Measurements from ENCODE around the gene GSTA2. TPM values are rescaled to one million over a fixed set of nuclear protein-coding genes. Genes with fewer than 3 reads are reported as not detected.

The GSTA2 gene
- polyA plus RNA-seq, 1 donor from 2014 or later = not detected

DNA sequence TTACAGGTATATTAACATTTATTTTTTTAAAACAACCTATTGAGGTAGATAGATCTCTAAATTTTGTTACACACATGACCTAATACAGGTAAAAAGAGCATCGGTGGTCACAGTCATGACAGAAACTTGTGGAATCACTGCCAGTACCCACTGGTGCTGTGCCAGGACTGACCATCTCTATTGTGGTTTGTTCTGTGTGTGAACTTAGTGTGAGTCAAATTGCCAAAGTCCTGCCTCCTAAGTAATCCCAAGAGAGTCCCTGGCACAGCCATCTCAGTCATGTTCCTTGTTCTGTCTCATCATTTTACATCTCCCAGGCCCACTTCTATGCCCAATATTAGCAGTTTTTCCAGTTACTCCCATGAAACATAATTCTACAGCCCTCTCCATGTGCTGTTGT, 21.4 kb downstream of the GSTA2 start:
- no peaks in the 10 kb centered on the region for H3K9me3 ChIP-seq (ENCODE audit: low read length)
- no peaks in the 10 kb centered on the region for H4K20me1 ChIP-seq (ENCODE audit: insufficient read depth)
- H3K79me2 ChIP-seq (replicated peaks; ENCODE audit: insufficient read depth, low read length) = no peaks in the 10 kb centered on the region
- no peaks in the 10 kb centered on the region for H3K36me3 ChIP-seq (ENCODE audit: insufficient read depth, low read length)
- TF ChIP-seq SMC3 (conservative IDR thresholded peaks at IDR 0.05; ENCODE audit: poor library complexity) (no peak), EP300 (conservative IDR thresholded peaks at IDR 0.05; ENCODE audit: poor library complexity, severe bottlenecking) (no peak), EZH2 (IDR thresholded peaks at IDR 0.05; ENCODE audit: borderline replicate concordance, insufficient read depth, low read length, poor library complexity, severe bottlenecking) (no peak), MXI1 (conservative IDR thresholded peaks at IDR 0.05; ENCODE audit: poor library complexity, severe bottlenecking) (no peak), RAD21 (conservative IDR thresholded peaks at IDR 0.05) (no peak), TAF1 (IDR thresholded peaks at IDR 0.05; ENCODE audit: low read depth) (no peak), POLR2AphosphoS5 (IDR thresholded peaks at IDR 0.05) (no peak), CTCF (IDR thresholded peaks at IDR 0.05; ENCODE audit: poor library complexity, severe bottlenecking) (no peak), REST (IDR thresholded peaks at IDR 0.05; ENCODE audit: borderline replicate concordance) (no peak)
- H3F3A ChIP-seq (ENCODE audit: insufficient read depth, low read length, poor library complexity, severe bottlenecking) = no peaks in the 10 kb centered on the region
- no peaks in the 10 kb centered on the region for H3K27me3 ChIP-seq (ENCODE audit: insufficient read depth, low read depth, low read length)
- H3K4me2 ChIP-seq (ENCODE audit: low read length) = no peak overlapping the region
- no peak overlapping the region for H2AFZ ChIP-seq (ENCODE audit: low read depth, low read length)
- H3K27ac ChIP-seq (ENCODE audit: low read length) = no peak overlapping the region
- H3K4me3 ChIP-seq (ENCODE audit: low read length) = no peak overlapping the region
- H3K9ac ChIP-seq (ENCODE audit: low read length) = no peak overlapping the region
- no peaks in the 10 kb centered on the region for H3K9me2 ChIP-seq (ENCODE audit: insufficient read depth, low read length)

DNA sequence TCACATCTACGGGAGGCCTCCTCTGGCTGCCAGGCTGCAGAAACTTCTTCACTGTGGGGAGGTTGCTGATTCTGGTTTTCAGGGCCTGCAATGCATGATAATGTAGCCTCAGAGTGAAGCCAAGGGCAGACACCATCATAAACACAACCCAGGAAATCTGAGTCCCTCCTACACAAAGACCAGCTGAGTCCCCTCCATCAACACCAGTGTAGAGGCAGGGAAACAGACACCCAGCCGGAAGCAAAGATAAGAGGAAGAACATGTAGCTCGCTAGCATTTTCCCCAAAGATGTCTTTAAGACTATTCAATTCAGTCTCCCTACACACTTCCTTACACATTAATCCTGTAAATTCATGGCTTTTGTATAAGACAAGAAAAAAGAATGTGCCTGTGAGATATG, 23.6 kb downstream of the GSTA2 start:
- TF ChIP-seq MXI1 (conservative IDR thresholded peaks at IDR 0.05; ENCODE audit: poor library complexity, severe bottlenecking) (no peak), EZH2 (IDR thresholded peaks at IDR 0.05; ENCODE audit: borderline replicate concordance, insufficient read depth, low read length, poor library complexity, severe bottlenecking) (no peak), RAD21 (conservative IDR thresholded peaks at IDR 0.05) (no peak), REST (IDR thresholded peaks at IDR 0.05; ENCODE audit: borderline replicate concordance) (no peak), POLR2AphosphoS5 (IDR thresholded peaks at IDR 0.05) (no peak), TAF1 (IDR thresholded peaks at IDR 0.05; ENCODE audit: low read depth) (no peak), CTCF (IDR thresholded peaks at IDR 0.05; ENCODE audit: poor library complexity, severe bottlenecking) (no peak), EP300 (conservative IDR thresholded peaks at IDR 0.05; ENCODE audit: poor library complexity, severe bottlenecking) (no peak), SMC3 (conservative IDR thresholded peaks at IDR 0.05; ENCODE audit: poor library complexity) (no peak)
- no peaks in the 10 kb centered on the region for H3K36me3 ChIP-seq (ENCODE audit: insufficient read depth, low read length)
- H3F3A ChIP-seq (ENCODE audit: insufficient read depth, low read length, poor library complexity, severe bottlenecking) = no peaks in the 10 kb centered on the region

More for the DNA sequence above, 23.6 kb downstream of the GSTA2 start:
- H3K27me3 ChIP-seq (ENCODE audit: insufficient read depth, low read depth, low read length) = no peaks in the 10 kb centered on the region
- no peak overlapping the region for H3K9ac ChIP-seq (ENCODE audit: low read length)
- no peak overlapping the region for H3K4me3 ChIP-seq (ENCODE audit: low read length)
- H3K9me3 ChIP-seq (ENCODE audit: low read length) = no peaks in the 10 kb centered on the region
- H3K9me2 ChIP-seq (ENCODE audit: insufficient read depth, low read length) = no peaks in the 10 kb centered on the region
- no peak overlapping the region for H2AFZ ChIP-seq (ENCODE audit: low read depth, low read length)
- H3K79me2 ChIP-seq (replicated peaks; ENCODE audit: insufficient read depth, low read length) = no peaks in the 10 kb centered on the region
- no peak overlapping the region for H3K4me2 ChIP-seq (ENCODE audit: low read length)
- no peaks in the 10 kb centered on the region for H4K20me1 ChIP-seq (ENCODE audit: insufficient read depth)
- no peak overlapping the region for H3K27ac ChIP-seq (ENCODE audit: low read length)

Measured in neural cell (in vitro differentiated cells).